Measurements from ENCODE around the gene ISG15.
"Not testable (repeated sequence)": the region's sequence is repeated elsewhere in the genome, so short reads cannot be mapped to it uniquely, and the experiment has no call there.

Gene ISG15

DNA sequence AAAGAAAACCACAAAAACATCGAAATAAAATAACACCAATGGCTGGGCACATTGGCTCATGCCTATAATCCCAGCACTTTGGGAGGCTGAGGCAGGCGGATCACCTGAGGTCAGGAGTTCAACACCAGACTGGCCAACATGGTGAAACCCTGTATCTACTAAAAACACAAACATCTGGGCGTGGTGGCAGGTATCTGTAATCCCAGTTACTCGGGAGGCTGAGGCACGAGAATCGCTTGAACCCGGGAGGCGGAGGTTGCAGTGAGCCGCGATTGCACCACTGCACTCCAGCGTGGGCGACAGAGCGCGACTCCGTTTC is 44.4 kb downstream of the ISG15 start:
- DNase-seq: not testable (repeated sequence)

DNA sequence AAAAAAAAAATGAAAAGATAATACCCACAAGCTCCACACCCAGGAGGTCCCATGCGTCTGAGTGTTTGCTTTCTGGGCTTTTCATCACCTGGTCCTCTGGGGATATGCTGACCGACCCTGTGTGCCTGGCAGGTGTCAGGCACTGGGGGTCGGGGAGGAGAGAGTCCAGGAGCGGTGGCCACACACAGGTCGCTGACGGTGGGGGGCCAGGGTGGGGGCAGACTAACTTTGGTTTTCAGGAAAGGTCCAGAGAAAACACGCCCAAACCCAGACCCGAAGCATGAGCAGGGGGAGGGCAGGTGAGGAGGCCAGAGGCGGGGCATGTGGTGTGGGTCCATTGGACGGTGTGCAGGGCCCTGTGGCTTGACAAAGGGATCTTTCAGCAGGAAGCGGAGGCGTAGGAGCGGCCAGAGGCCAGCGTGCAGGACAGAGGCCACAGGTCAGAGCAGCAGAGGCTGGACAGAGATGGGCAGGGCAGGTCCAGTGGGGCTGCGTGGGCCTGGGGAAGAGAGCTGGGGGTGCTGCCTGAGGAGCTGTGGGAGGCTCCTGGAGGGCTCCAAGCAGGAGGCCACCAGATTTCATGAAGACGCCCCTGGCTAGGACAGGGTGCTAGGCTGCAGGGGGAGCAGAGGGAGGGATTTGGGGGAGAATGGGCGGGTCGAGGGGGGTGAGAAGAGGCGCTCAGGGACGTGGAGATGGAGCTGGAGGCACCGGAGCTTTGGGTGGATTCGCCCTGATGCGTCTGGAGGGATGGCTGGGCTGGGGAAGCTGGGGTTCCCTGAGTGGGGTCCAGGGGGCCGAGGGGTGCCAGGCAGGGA is 45.0 kb downstream of the ISG15 start:
- no peak for DNase-seq

DNA sequence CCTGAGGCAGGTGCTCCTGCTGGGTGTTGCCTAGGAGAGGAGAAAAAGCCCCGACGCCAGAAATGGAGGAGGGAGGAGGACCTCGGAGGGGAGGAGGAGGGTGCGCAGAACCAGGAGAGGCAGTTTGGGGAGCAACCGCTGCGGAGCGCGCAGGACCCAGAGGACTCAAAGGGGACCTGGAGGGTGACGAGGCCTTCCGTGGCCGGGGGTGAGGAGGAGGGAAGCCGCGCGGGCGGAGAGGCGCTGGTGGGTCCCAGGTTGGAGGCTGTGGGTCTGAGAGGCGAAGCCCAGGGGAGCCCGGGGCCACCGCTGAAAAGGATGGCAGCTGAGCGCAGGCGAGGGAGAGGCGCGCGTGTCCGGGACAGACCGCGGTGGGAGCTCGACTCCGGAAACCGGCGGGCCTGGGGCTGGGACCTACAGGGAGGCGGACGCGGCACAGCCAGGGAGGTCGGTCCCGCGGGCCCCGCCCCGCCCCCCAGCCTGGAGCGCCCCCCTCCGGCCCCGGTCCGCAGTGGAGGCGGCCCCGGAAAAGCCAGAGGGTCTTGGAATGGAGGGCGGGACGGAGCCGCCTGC is 45.7 kb downstream of the ISG15 start:
- peak in 4 of 56 donors; percentile 21 to 65 (median 40) for DNase-seq

DNA sequence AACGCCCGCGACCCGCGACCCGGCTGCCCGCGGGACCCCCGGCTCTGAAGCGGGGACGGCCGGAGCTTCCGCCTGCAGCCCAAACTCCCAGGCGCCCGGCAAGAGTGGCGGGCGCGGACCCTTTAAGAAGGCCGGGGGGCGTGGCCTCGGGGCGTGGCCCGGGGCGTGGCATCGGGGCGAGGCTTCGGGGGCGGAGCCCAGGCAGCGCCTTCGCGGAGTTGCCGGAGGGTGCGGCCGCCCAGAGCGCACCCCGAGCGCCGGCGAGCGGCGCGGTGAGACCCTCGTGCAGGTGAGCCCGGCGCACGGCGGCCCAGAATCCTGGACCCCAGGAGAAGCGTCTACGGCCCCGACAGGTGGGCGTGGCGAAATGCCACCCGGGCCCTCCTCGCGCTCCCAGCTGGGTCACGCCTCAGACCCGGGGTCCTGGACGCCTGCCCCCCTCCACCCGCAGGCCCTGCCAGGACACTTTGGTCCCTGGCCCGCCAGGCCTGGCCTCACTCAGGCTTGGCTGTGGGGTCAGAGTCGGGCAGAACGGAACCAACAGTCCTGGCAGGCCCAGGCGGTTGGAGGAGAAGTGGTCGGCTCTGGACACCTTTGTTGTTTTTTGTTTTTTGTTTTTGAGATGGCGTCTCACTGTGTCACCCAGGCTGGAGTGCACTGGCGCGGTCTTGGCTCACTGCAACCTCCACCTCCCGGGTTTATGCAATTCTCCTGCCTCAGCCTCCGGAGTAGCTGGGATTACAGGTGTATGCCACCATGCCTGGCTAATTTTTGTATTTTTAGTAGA is 46.4 kb downstream of the ISG15 start:
- peak in 49 of 56 donors; percentile 4 to 85 (median 50) for DNase-seq

DNA sequence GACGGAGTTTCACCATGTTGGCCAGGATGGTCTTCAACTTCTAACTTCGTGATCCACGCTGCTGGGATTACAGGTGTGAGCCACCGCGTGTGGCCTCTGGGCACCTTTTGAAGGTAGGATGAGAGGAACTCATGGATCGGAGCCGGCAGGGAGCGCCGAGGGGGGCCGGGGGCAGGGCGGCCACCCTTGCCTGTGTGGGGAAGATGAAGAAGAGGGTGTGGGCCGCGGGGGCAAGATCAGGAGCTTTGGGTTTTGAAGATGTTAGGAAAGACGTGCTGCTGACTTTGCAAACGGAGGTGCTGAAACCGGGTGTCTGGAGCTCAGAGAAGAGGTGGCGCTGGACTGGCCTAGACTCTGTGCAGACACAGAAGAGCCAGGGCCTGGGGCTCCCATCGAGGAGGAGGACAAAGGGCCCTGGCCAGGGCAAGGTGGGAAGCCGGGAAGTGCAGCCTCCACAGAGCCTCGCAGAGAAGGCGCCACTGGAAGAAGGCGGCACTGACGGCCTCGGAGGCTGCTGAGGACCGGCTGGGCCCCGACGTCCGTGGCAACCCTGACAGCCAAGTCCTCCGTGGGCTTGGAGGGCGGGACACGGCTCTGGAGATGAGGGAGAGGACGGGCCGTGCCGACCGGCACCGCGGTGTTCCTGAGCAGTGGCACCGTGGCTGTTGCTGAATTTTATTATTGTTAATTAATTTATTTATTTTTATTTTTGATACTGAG is 47.1 kb downstream of the ISG15 start:
- no peak for DNase-seq

DNA sequence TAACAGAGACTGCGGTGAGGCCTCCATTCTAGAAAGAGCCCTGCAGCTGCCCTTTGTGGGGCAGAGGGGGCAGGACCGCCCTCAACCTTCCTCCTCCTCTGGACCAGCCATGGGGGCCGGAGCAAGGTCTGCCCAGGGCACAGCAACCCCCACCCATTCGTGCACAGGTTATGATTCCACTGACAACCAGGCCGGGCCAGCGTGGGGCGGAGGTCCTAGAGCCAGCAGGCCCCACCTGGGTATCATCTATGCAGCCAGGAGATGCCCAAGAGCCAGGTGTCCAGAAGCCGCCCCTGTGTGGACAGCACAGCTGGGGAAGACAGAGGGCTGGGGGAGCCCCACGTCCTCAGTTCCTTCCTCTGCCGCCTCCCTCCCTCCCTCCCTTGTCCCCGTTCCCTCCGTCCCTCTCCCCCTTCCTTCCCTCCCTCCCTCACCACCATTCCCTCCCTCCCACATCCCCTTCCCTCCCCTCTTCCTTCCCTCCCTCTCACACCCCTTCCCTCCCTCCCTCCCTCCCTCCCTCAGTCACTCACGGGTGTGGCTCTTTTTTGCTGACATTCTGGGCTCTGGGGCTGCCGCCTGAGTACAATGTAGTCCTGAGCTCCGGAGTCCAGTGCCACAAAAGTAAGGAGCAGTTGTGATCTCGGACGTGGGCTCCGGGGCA is 48.5 kb downstream of the ISG15 start:
- DNase-seq: no peak

DNA sequence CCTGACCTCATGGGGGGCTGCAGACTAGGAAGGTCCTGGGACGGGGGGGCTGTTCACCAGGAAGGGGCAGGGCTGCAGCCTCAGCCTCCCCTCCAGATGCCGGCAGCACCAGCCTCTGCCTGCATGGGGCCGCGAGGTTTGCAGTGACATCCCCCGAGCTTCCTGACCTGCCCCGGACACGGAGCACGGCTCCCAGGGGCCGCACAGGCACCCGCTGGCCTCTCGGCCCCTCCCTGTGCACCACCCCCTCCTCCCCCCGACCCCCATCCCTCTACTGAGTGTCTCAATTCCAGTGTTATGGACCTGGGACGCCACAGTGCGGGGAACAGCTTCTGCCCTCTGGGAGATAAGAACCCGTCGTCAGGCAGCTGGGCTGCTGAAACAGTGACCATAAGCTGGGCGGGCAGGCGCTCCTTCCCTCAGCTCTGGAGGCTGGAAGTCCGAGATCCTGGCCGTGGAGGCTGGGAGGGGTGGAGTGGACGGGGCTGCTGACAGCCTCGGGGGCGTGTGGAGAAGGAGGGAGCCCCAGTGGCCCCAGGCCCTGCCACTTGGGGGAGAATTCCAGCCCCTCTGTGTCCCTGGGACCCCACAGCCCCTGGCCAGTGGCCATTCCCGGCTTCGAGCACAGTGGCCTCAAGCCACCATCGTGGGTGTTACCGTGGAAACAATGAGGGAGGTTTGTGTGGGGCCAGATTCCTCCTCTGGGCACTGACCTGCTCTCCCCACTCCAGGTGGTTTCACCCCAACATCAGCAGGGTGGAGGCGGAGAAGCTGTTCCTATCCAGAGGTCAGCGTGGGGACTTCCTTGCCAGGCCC is 49.3 kb downstream of the ISG15 start:
- no peak for DNase-seq

DNA sequence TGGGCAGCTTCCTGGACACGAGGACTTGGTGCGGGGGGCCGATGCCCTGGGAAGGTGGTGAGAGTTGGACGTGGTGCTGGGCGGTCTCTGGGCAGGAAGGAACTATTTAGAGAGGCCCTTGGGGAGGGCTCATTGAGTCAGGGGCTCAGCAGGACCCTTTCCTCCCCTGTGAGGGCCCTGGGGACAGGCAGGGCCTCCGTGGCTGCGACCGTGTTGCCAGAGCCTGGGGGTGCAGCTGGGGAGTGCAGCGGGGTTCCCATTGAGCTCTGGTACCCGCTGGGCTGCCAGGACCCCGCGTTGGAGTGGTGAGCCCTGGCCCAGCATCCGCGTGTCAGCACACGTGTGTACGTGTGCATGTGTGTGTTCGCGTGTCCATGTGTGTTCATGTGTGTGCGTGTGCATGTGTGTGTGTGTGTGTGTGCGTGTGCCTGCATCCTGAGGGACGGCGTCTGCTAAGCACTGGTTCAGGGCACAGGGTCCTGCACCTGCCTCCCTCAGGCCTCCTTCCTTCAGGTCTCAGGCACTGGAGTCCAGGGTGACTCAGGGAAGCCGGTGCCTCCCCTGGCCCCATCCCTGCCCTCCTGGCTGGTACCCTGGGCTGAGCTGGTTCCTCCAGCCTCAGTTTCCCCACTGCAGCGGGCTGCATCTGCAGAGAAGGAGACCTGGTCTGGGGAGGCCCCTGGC is 50.1 kb downstream of the ISG15 start:
- DNase-seq: peak in 1 of 56 donors; percentile 20
